GM21367 (cell line): Measurements from ENCODE around the gene ANKFY1.

Experiments
- ATAC-seq: cut with Tn5 transposase; IDR thresholded peaks from one replicate; pipeline ENCODE4 v1.9.1; 2021; ENCODE audit not compliant: unreplicated experiment

Gene ANKFY1, protein sequence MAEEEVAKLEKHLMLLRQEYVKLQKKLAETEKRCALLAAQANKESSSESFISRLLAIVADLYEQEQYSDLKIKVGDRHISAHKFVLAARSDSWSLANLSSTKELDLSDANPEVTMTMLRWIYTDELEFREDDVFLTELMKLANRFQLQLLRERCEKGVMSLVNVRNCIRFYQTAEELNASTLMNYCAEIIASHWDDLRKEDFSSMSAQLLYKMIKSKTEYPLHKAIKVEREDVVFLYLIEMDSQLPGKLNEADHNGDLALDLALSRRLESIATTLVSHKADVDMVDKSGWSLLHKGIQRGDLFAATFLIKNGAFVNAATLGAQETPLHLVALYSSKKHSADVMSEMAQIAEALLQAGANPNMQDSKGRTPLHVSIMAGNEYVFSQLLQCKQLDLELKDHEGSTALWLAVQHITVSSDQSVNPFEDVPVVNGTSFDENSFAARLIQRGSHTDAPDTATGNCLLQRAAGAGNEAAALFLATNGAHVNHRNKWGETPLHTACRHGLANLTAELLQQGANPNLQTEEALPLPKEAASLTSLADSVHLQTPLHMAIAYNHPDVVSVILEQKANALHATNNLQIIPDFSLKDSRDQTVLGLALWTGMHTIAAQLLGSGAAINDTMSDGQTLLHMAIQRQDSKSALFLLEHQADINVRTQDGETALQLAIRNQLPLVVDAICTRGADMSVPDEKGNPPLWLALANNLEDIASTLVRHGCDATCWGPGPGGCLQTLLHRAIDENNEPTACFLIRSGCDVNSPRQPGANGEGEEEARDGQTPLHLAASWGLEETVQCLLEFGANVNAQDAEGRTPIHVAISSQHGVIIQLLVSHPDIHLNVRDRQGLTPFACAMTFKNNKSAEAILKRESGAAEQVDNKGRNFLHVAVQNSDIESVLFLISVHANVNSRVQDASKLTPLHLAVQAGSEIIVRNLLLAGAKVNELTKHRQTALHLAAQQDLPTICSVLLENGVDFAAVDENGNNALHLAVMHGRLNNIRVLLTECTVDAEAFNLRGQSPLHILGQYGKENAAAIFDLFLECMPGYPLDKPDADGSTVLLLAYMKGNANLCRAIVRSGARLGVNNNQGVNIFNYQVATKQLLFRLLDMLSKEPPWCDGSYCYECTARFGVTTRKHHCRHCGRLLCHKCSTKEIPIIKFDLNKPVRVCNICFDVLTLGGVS

DNA sequence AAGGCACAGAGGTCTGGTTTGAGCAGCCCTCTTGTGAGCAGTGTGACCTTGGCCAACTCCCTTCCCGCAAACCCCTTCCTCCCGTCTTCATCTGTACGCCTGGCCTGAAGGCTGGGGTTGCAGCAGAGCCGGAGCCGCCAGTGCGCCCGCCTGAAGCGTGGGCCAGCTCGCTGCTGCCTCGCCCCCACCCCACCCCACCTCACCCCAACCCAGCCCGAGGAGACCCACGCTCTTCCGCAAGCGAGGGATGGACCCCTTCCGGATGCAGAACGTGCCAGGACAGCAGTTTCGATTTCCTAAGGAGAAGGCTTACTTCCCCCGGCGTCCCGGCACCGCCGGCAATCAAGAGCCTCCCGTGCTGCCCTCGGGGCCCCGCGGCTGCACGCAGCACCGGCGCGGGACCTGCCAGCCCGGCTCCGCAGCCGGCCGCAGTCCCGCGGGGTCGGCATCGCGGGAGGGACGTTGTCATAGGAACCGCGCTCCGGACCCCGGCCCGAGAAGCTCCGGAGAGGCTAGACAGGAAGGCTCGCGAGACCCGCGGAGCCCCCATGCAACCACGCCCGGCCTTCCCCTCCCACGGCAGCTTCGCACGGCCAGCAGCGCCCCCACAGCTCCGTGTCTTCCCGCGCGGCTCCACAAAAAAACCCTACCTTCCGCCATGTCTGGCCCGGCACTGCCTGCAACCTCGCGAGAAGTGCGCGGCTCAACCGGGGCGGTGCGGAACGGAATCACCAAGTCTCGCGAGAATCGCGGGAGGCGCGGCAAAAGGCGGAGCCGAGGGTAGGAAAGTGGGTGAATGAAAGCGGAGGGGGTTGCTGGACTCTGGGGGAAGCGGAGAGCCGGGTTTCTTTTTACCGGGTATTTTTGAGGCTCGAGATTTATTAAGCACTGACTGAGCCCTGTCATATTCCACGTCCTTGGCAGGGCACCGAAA, at the start of gene ANKFY1:
TSS of gene ANKFY1 (minus strand) at position 698 of the 934 bp plus-strand sequence. CDS start at position 660, 38 bp downstream.
- peak; percentile 87 for ATAC-seq

DNA sequence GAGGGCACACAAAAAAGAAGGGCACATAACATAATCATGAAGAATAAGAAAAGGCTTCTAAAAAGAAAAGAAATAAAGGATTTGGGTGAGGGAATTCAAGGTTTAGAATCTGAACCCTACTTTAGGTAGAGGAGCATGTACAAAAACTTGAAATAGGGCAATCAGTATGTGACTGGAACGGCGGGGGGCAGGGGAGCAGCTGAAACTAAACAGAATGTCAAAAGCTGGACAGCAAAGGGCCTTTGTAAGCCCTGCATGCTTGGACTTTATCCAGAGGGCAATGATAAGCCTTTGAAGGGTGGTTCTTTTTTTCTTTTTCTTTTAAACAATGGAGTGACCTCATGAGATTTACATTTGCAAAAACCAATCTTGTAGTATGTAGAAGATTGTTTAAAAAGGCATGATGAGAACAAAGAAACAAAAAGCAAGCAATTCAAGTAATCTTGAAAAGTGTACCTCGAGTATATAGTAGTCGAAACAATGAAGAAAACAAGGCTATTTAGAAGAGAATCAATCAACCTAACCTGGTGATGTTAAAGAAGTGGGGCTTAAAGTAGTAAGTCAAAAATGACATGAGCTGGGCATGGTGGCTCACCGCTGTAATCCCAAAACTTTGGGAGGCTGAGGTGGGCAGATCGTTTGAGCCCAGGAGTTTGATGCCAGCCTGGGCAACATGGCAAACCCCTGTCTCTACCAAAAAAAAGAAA, 46.7 kb upstream of the ANKFY1 start:
- ATAC-seq = no peak

DNA sequence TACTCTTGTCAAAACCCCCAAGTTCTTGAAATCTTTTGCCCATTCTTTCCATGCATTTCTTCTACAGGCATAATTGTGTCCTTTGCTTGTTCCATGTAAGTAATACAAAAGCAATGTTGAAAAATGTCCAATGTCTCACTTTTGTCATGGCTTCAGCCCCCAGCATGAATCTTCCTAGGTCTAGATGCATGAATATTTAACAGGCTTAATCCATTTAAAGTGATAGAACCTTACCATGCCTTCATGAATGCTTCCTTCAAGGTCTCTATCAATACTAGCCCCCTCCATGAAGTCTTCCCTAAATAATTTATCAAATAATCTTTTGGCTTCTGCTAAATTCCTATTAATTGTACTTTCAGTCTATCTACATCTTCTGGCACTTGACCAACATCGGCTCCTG, 46.1 kb upstream of the ANKFY1 start:
- ATAC-seq = no peak

DNA sequence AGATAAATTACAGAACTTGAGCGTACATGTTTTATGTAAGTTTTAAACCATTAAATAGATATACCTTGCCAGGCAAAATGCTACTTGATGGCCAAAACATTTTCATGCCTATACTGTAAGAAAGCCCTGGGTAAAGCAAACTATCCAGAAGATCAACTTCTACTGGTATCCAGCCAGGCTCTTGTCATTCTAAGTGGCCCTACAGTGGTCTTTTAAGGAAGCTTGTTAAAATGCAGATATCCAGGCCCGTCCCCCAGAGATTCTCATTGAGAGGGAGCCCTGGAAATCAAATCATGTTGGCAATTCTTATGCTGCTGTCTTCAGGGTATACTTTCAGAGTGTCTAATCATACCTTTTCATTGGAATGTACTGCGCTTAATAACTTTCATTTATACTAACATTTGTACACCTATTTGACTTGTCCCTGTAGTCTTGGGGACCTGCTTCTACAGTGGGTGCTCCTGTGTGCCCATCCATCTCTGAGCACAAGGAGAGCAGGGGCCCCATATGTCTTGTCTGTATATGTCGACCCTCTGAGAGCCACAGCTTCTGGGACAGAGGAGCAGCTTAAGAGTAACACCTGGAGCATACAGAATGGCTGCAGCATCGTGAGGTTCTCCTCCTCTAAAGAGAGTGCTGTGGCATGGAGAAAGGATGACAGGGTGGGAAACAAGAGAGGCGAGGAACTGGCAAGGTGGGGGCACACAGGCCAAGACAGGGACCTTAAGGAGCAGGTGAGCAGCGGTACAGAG, 43.6 kb upstream of the ANKFY1 start:
- ATAC-seq = no peak

DNA sequence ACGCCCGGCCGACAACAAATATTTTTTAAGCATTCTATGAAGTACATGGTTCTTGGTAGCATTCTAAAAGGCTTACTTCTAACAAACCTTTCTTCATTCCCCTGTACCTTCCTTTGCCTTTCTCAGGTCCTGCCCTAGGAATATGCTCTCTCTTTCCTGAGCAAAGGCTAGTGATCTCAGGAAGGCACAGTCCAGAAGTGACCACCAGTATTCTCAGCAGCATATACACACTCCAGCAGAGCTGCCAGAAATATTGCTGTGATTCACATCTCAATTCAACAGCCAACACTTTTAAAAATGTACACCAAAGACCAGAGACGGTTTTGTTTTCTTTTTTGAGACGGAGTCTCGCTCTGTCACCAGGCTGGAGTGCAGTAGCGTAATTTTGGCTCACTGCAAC, 41.4 kb upstream of the ANKFY1 start:
- no peak for ATAC-seq

DNA sequence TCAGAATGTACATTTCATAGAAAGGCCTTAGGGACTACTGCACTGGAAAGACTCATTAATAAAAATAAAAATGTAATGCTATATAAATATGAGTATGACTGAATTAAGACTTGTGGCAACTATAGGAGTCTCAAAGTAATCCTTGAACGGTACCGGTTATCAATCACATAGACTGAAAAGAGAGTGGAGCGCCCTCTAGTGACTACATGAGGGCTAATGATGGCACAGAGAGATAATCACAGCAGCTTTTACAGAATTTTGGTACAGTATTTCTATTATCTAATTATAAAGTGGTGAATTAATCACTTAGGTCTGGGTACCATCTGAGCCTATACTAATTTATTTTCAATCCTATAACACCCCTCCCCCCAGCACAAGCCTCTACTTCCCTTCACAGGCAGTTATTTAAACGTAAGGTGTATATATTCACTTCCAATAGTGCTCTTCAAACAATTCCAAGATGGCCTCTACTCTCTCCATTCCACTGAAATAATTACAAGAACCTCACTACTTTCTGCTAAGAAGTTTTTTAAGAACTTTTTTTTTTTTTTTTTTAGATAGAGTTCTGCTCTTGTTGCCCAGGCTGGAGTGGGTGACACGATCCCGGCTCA, 40.7 kb upstream of the ANKFY1 start:
- ATAC-seq = no peak

DNA sequence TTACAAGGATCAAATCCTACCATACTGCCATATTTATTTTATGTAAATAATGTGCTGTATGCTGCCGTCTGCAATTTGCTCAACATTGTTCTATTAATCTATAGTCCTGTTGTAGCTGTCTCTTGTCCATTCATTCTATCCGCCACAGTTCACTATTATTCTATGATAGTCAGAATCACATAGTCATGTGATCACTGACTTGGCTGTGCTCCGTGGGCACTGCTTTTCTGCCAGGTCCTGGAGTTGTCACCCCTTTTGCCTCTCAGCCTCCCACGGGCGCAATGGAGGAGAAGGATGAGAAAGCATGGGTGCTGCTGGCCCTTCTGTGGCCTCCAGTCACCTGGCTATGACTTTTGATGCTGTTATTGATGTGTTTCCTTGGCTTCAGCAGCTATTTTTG, 37.3 kb upstream of the ANKFY1 start:
- no peak for ATAC-seq

DNA sequence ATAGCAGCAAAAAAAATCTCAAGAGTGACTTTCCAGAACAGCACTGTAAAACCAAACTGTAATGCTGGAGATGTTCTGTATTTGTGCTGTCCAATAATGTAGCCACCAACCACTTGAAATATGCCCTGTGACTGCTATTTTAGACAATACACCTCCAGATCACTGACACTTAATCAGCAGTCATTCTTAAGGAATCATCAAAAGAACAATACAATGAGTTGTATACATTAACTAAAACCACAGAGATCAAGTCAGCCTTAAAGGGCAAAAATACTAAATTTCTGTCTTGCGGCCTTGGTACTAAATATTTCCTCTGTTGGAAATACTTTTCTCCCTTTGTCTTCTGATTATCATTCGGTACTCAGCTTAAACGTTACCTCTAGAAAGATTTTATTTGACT, 33.6 kb upstream of the ANKFY1 start:
- ATAC-seq = no peak

DNA sequence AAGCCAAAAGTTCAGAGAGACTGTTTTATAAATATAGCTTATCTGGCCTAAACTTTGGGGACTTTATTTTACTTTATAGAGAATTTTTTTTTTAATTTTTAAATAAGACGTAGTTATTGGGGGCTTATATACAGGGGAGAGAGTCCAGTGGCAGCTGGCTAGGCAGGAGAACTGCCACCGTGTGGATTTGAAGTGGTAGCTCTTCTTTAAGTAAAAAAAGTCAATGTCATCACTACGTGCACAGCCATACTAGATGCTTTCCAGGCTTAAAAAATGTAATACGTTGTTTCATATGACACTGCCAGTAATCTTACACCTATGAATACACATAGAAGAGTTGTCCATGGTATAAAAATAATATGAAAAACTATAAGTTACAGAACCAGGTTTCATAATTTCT, 31.9 kb upstream of the ANKFY1 start:
- no peak for ATAC-seq

DNA sequence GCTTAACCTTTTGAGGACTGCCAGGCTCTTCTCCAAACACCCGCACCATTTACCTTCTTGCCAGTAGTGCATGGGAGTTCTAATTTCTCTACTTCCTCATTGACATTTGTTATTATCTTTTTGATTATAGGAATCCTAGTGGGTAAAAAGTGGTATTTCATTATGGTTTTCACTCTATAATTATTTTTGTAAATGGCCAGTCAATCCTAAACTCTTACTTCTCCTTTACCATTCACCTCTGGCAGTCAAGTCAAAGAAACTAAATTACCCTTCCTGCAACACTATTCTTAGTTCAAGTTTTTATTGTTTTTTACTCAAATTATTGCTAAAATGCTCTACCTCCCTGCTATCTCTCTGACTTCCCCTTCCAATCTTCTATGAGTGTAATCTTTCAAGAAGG, 29.8 kb upstream of the ANKFY1 start:
- ATAC-seq = no peak

DNA sequence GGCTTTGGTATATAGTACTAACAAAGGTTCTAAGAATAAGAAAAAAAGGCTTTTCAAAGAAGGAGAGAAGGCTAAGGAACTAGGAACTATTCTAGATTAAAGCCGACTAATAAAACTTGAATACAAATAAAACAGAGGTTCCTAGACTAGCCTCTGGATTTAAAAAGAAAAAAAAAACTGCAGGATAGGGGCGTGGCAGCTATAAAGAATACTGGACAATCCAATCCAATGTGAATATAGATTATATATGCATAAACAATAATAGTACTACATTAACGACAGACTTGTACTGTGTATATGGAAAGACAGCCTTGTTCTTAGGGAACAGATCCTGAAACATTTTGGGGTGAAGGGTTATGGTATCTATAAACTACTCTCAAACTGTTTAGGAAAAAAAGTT, 23.9 kb upstream of the ANKFY1 start:
- no peak for ATAC-seq

DNA sequence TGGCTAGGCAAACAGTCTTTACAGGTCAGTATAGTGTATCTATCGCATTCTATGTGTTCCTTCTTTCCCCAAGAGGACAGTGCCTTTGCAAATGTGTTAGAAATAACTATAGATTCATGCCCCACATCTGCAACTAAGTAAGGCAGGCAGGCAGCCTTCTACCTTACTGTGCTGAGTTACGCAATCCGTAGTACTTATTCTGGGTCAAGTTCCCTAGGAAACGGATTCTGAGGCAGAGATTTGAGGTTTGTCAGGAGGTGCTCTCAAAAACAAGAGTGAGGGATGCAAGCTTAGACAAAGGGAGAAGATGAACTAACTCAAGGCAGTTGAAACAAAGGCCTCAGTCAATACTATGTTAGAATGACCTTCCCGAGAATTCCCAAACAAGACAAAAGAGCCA, 12.7 kb upstream of the ANKFY1 start:
- no peak for ATAC-seq

DNA sequence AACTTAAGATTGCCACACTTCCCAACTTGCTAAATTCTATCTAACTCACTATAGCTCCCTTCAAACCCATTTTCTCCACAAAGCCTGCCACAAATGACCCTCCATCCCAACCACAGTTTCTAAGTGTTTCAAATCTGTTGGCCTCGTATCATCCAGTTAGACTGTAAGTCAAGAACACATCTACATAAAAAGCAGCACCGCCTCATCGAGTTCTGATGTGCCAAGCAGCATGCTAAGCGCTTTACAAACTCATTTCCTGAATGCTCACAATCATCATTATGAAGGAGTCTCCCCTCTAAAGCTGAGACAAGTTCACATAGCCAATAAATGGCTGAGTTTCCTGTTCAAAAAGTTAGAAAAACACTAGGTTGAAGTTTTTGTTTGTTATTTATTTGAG, 9.2 kb upstream of the ANKFY1 start:
- no peak for ATAC-seq

DNA sequence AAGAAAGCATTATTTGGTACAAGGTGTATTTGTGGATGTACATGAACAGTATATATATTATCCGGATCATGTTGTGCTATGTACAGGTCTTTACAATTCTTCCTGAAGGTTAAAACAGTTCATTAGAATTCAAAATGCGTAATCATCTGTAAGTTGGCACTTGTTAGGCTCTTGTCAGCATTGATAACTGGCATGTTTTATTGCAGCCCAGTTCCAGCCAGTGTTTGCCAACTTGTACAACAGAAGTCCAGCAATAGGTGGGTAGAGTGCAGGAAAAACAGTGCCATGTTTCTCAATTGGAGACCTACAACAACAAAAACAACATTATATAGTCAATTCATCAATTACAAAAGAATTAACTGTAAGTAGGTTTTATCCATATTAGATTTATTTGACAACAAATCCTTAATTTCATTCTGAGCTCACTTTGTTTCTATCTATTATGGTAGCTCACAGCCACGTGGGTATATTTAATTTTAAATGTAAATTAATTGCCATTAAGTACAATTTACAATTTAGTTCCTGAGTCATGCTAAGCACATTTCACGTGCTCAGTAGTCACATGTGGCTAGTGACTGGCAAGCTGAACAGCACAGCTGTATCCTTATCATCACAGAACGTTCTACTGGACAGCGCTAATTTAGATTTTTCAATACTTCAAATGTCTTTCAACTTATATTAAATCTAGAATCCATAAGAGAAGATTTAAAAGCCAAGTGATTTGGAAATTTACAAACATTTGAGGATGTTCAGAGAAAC, 8.6 kb upstream of the ANKFY1 start:
- ATAC-seq = no peak

DNA sequence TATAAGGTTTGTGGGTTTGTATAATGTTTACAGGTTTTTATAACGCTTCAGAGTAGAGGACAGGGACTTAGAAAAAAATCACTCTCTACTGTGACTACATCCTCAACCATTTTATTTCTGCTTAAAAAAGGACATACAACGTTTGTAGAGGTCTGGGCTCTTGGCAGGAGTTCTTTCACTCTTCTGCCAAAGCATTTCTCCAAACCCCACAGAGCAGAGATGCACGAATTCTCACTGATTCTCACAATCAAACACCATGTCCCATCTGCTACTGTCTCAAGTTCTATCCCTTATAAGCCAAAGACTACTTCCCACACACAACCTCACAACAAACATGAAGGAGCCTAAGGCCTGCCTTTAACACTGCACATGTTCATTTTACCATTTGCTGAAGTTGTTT, 7.0 kb upstream of the ANKFY1 start:
- ATAC-seq = no peak

DNA sequence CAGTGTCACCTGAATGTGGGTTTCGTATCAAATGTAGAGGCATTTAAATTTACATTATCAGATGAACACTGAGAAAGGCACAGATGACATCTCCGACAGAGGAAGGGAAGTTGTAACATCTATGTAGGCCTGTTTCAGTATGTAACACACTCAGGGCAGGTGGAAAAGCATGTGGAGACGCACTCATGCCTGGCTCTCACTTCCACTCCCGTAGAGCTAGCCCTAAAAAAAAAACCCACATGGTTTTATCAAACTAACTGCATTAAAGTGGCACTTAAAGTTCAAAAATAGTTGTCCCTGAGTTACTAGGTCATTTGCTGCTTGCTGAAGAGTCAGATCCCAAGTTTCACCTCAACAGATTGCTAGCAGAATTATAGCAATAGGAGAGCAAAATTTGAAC, 6.1 kb upstream of the ANKFY1 start:
- ATAC-seq = no peak

DNA sequence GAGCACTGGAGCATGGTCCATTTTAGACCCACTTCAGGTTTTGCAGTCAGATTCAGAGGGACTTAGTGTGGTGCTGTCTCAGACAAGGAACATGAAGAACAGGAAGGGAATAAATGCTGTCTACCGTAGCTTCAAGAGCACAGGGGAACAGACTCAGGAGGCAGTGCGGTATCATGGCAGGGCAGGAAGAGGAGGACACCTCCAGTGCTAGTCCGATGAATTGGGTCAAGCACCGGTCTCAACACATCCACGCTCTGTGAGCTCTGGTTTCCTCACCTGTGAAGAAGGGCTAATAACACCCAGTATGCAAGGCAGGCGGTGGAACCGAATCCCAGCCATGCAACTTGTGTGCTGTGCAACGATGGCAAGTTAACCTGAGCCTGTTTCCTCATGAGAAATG, 3.6 kb upstream of the ANKFY1 start:
- ATAC-seq = no peak

DNA sequence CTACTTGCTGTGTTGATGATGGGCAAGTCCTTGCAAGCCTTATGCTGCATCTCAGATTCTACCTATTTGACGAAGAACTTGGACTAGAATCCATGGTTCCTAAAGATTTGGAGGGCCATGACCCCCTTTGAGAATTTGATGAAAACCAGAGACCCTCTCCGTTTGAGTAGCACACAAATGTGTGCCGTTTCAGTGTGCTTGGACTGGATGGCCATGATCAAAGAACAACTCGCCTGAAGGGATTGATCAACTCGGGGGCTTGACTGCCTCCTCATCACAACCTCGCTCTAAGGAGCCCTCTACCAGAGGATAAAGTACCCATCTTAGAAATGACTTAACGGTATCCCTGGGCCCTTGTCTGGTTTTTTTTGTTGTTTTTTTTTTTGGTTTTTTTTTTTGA, 2.8 kb upstream of the ANKFY1 start:
- no peak for ATAC-seq
